Central memory CD8-positive, alpha-beta T cell (primary cell): ENCODE measurements around the gene FBXW5.

Source experiments
- ATAC-seq: fragments of 150-1000 bp; cut with Tn5 transposase; replicated peaks from 2 replicates; pipeline ENCODE4 v1.10.0; 2022; ENCODE audit warnings: mild to moderate bottlenecking, moderate FRiP score, moderate number of reproducible peaks; ENCODE audit not compliant: poor library complexity, severe bottlenecking; ENCODE audit errors: extremely low read depth
- DNase-seq, 2 donors: peaks; one replicate each; pipeline ENCODE4 v3.0.0; 2021; ENCODE audit warnings: low spot score in 2 of 2
- H3K27ac Mint-ChIP-seq: one replicate; pipeline ENCODE4 v1.8.0; 2022; ENCODE audit warnings: low read depth, mild to moderate bottlenecking, moderate library complexity, mixed read lengths
- H3K27me3 Mint-ChIP-seq: one replicate; pipeline ENCODE4 v1.8.0; 2022; ENCODE audit warnings: mixed read lengths
- H3K36me3 Mint-ChIP-seq: one replicate; pipeline ENCODE4 v1.8.0; 2022; ENCODE audit warnings: mild to moderate bottlenecking, moderate library complexity, mixed read lengths; ENCODE audit not compliant: insufficient read depth
- H3K4me1 Mint-ChIP-seq: one replicate; pipeline ENCODE4 v1.8.0; 2022; ENCODE audit warnings: mixed read lengths
- H3K4me3 Mint-ChIP-seq: one replicate; pipeline ENCODE4 v1.8.0; 2022; ENCODE audit warnings: mild to moderate bottlenecking, moderate library complexity, mixed read lengths
- H3K9me3 Mint-ChIP-seq: one replicate; pipeline ENCODE4 v1.8.0; 2022; ENCODE audit warnings: mixed read lengths

The FBXW5 gene

GRCh38 chr9:136947028-136947891 lies 2.7 kb upstream of the FBXW5 start:
- H3K4me3 Mint-ChIP-seq, result peak overlapping the region; percentile 18
- H3K4me1 Mint-ChIP-seq, result peaks cover 14% of the 10 kb centered on the region
- ATAC-seq (no peak), DNase-seq (no peak)
- H3K9me3 Mint-ChIP-seq, result no peaks in the 10 kb centered on the region
- H3K27ac Mint-ChIP-seq, result no peak overlapping the region
- H3K27me3 Mint-ChIP-seq, result no peaks in the 10 kb centered on the region
- peaks cover 28% of the 10 kb centered on the region for H3K36me3 Mint-ChIP-seq

GRCh38 chr9:136946228-136947027 lies 1.9 kb upstream of the FBXW5 start:
- Mint-ChIP-seq H3K27ac (no peak overlapping the region), H3K27me3 (no peaks in the 10 kb centered on the region), H3K4me3 (no peak overlapping the region), H3K9me3 (no peaks in the 10 kb centered on the region), H3K4me1 (peaks cover 14% of the 10 kb centered on the region), H3K36me3 (peaks cover 31% of the 10 kb centered on the region)
- DNase-seq (no peak), ATAC-seq (no peak)

GRCh38 chr9:136945333-136946227 lies 1.0 kb upstream of the FBXW5 start:
- no peaks in the 10 kb centered on the region for H3K9me3 Mint-ChIP-seq

GRCh38 chr9:136944212-136944518 lies 373 bp downstream of the FBXW5 start:
- DNase-seq, result no peak
- peak overlapping the region; percentile 64 for H3K27ac Mint-ChIP-seq
- peaks cover 12% of the 10 kb centered on the region for H3K4me1 Mint-ChIP-seq
- no peaks in the 10 kb centered on the region for H3K27me3 Mint-ChIP-seq
- peaks cover 39% of the 10 kb centered on the region for H3K36me3 Mint-ChIP-seq
- H3K4me3 Mint-ChIP-seq, result peak overlapping the region; percentile 80
- peak; percentile 37 for ATAC-seq
- H3K9me3 Mint-ChIP-seq, result no peaks in the 10 kb centered on the region

More at GRCh38 chr9:136945333-136946227, 1.0 kb upstream of the FBXW5 start:
- DNase-seq (no peak), ATAC-seq (no peak)
- no peaks in the 10 kb centered on the region for H3K27me3 Mint-ChIP-seq
- peaks cover 36% of the 10 kb centered on the region for H3K36me3 Mint-ChIP-seq
- peak overlapping the region; percentile 80 for H3K4me3 Mint-ChIP-seq
- H3K4me1 Mint-ChIP-seq, result peaks cover 14% of the 10 kb centered on the region
- peak overlapping the region; percentile 89 for H3K27ac Mint-ChIP-seq

DNA sequence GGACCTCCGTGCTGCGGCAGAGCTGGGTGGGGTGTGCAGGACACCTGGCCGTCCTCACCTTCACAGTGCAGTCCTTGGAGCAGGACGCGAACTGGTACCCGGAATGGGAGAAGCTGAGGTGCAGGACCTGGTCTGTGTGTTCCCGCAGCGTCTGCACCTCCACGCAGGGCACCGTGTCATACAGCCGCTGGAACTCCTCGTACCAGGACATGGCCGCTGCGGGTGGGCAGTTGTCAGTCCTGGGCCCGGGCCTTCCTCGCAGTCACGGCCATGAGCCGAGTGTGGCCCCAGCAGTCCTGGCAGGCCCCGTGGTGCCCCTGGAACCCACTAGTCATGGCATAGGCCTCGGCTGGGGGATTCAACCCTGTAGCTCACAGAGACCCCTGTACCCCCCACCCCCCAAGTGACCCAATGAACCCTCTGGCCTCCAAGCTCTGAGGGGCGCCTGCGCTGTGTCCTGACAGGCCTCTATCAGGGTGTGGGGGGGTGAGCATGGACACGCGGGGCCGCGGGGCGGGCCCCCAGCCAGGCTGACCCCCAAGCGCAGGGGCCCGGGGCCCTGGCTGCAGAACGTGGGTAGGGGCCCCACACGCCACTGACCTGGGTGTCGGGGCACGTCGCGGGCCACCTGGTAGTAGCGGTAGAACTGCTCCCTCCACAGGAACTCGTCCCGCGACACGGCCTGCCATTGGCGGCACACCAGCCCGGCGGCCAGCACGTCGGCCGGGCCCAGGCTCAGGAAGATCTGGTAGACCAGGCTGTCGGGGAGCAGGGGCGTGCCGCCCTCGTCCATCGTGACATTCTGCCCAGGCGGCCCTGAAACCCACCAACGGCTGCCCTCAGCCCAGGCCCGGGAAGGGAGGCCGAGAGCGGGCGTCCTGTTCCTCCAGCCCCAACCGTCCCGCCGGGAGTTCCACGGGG lies 987 bp downstream of the FBXW5 start:
- Mint-ChIP-seq H3K36me3 (peaks cover 39% of the 10 kb centered on the region), H3K27me3 (no peaks in the 10 kb centered on the region), H3K4me3 (peak overlapping the region; percentile 80), H3K27ac (peak overlapping the region; percentile 64), H3K9me3 (no peaks in the 10 kb centered on the region), H3K4me1 (peaks cover 12% of the 10 kb centered on the region)
- ATAC-seq (peak; percentile 12), DNase-seq (no peak)

DNA sequence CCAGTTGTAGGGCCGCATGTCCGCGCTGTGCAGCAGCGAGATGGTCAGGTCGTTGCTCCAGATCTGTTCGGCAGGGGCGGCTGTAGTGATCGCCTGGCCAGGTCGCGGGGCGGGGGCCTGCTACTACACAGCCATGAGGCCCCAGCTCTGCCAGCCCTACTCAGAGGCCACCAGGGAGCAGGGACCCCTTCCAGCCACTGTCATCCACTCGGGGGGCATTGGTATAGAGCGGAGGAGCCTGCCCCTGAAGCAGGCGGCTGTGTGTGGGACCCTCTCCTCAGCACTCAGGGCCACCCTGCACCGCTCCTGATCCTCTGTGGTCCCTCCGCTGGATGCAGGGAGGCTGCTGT lies 1.7 kb downstream of the FBXW5 start:
- no peak overlapping the region for H3K27ac Mint-ChIP-seq
- H3K27me3 Mint-ChIP-seq, result no peaks in the 10 kb centered on the region
- no peaks in the 10 kb centered on the region for H3K9me3 Mint-ChIP-seq
- H3K4me1 Mint-ChIP-seq, result peaks cover 12% of the 10 kb centered on the region
- peak overlapping the region; percentile 80 for H3K4me3 Mint-ChIP-seq
- ATAC-seq (no peak), DNase-seq (no peak)
- H3K36me3 Mint-ChIP-seq, result peaks cover 41% of the 10 kb centered on the region

DNA sequence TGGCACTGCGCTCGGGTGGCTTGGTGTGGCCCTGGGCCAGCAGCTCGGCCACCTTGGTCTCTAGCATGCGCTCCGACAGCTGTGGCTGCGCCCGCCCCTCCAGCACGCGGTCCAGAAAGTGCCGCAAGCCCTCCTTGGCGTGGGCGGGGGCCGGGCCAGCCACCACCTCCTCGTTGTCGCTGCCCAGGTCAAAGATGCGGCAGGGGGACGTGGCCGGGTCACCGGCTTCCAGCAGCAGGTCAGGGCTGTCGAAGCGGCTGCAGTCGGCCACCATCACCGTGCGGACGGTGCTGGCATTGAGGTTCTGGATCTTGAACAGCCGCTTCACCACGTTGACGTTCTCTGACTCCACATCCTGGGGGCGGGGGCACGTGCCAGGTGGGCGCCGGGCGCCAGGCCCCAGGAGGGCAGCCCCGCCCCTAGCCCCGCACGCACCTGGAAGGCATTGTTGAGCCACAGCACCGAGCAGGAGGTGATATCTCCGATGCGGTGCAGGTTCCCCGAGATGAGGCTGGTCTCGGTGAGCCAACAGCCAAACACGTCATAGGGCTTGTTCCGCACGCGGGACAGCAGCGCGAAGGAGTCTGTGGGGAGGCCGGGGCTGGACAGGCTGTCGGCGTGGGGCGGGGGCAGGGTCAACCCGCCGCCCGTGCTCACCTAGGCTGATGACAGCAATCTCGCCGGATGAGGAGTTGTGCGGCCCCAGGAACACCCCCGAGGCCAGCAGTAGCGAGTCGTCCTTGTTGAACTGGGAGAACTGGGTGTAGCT lies 2.2 kb downstream of the FBXW5 start:
- ATAC-seq (no peak), DNase-seq (no peak)
- no peaks in the 10 kb centered on the region for H3K9me3 Mint-ChIP-seq
- H3K36me3 Mint-ChIP-seq, result peaks cover 42% of the 10 kb centered on the region
- peak overlapping the region; percentile 80 for H3K4me3 Mint-ChIP-seq
- no peak overlapping the region for H3K27ac Mint-ChIP-seq
- H3K4me1 Mint-ChIP-seq, result peaks cover 12% of the 10 kb centered on the region
- no peaks in the 10 kb centered on the region for H3K27me3 Mint-ChIP-seq

DNA sequence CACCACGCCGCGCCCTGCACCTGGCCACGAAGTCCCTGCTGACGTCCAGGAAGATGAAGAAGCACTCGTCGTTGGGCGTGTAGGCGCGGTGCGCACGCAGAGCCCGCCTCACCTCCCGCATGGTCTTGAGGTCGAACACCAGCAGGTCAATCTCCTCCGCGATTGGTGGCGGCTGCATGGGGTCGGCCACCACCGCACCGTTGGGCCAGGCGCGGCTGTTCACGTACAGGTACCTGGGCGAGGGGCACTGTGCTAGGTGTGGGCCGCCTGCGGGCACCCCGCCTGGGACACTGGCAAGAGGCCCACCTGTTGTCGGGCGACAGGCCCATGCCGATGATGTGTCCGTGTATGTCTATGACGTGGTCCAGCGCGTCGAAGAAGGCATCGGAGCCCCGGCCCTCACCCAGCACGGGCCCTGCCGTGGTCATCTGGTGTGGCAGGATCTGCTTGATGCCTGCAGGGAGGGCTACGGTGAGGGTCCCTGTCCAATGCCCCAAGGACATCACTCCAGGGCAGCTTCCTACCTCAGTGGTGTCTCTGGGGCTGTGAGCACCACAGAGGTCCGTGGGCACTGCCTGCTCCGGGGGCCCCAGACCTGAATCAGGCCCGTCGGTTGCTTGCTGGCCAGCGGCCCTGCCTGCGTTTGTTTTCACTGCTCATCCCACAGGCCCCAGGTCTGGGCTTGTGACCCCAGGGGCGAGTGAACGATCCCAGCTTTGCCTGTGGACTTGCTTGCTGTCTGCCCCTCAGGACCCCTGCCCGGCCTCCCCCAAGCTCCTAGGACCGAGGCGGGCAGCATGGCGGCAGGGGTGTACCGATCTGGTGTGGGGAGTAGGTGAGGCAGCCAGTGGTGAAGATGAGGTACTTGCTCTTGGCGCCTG lies 3.1 kb downstream of the FBXW5 start:
- H3K9me3 Mint-ChIP-seq, result no peaks in the 10 kb centered on the region
- H3K4me1 Mint-ChIP-seq, result peaks cover 14% of the 10 kb centered on the region
- no peaks in the 10 kb centered on the region for H3K27me3 Mint-ChIP-seq
- peak overlapping the region; percentile 23 for H3K4me3 Mint-ChIP-seq
- no peak overlapping the region for H3K27ac Mint-ChIP-seq
- H3K36me3 Mint-ChIP-seq, result peaks cover 42% of the 10 kb centered on the region
- no peak for DNase-seq
- no peak for ATAC-seq

DNA sequence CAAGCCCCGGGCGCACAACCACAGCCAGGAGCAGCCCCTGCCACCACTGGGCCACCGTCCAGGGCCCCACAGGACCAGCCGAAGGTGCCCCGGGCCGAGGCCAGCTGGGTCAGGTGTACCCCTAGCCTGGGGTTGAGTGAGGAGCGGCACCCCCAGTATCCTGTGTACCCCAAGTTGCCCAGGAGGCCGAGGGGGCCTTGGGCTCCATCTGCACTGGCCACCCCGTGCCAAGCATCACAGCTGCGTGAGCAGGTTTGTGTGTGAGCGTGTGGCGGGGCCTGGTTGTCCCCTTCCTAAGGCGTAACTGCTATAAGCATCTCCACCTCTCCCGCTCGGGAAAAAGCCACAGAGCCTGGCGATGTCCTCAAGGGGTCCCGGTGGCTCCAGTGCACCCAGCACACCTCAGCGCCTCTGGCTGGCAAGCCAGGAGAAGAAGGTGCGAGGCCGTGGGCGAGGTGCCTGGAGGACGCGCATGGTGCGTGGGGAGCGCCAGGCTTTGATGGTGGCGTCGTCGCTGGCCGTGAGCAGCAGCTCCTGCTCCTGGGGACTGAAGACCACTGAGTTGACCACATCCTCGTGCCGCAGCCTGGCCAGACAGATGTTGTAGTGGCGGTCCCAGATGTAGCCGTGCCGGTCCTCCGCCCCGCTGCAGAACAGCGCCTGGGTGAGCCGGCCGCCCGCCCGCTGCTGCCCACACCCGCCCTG lies 3.9 kb downstream of the FBXW5 start:
- no peaks in the 10 kb centered on the region for H3K9me3 Mint-ChIP-seq
- DNase-seq (no peak), ATAC-seq (no peak)
- H3K27me3 Mint-ChIP-seq, result no peaks in the 10 kb centered on the region
- no peak overlapping the region for H3K4me3 Mint-ChIP-seq
- H3K36me3 Mint-ChIP-seq, result peaks cover 42% of the 10 kb centered on the region
- H3K4me1 Mint-ChIP-seq, result peaks cover 17% of the 10 kb centered on the region
- no peak overlapping the region for H3K27ac Mint-ChIP-seq

DNA sequence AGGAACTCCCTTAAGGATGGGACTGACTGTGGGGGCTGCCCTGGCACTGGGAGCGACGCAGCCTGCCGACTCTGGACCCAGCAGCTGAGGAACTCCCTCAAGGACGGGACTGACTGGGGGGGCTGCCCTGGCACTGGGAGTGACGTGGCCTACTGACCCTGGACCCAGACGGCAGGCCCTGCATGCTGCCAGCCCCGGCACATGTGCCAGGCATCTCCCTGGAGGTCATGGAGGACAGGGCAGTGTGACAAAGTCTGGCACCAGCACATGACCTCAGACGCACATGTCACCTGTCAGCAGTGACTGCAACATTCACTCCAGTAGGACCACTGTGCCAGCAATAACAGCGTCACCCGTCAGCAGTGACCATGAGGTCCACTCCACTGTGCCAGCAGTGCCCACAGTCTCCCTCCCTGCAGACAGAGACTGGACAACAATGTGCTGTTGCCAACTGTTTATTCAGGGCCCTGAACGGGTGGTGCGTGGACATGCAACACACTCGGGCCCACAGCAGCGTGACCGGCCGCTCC lies 4.5 kb downstream of the FBXW5 start:
- DNase-seq (no peak), ATAC-seq (no peak)
- Mint-ChIP-seq H3K4me1 (peaks cover 17% of the 10 kb centered on the region), H3K4me3 (no peak overlapping the region), H3K27ac (no peak overlapping the region), H3K27me3 (no peaks in the 10 kb centered on the region), H3K9me3 (no peaks in the 10 kb centered on the region), H3K36me3 (peaks cover 35% of the 10 kb centered on the region)
